Gastroesophageal sphincter (tissue), 4 donors: ENCODE results near the gene MATK. TPM values are rescaled to one million over a fixed set of nuclear protein-coding genes. Genes with fewer than 3 reads are reported as not detected.
A peak's percentile ranks its signal among the peaks of the same experiment; 100 is the strongest.

Experiments
- ATAC-seq: fragments of 150-250 bp; one replicate; pipeline ENCODE4 v1.9.1; 2016; ENCODE audit warnings: mild to moderate bottlenecking, moderate library complexity
- H3K27ac ChIP-seq, 4 donors: fragments of 200-600 bp; sonication (generic) in 3 of 4; 1 replicate in 3 of 4; 2 replicates in 1 of 4; pipeline ENCODE4 v1.5.1; 2016 to 2019
- H3K27me3 ChIP-seq: fragments of 200-600 bp; sonication (generic); one replicate; pipeline ENCODE4 v1.5.1; 2019
- H3K36me3 ChIP-seq, 2 donors: fragments of 200-600 bp; sonication (generic); one replicate each; pipeline ENCODE4 v1.5.1; 2019; ENCODE audit warnings: control low read depth in 1 of 2
- H3K4me1 ChIP-seq, 3 donors: fragments of 200-600 bp; sonication (generic); 1 replicate in 2 of 3; 2 replicates in 1 of 3; pipeline ENCODE4 v1.5.1; 2016 to 2019; ENCODE audit warnings: control low read depth in 2 of 3
- H3K4me3 ChIP-seq, 2 donors: fragments of 200-600 bp; sonication (generic); one replicate each; pipeline ENCODE4 v1.5.1; 2019; ENCODE audit warnings: mild to moderate bottlenecking in 1 of 2, moderate library complexity in 1 of 2
- H3K9me3 ChIP-seq, 3 donors: fragments of 200-600 bp; sonication (generic); one replicate each; pipeline ENCODE4 v1.5.1; 2017 to 2019; ENCODE audit warnings: control low read depth in 2 of 3
- EP300 ChIP-seq: sonication (generic); formaldehyde crosslinking; IDR thresholded peaks from one replicate; pipeline ENCODE4 v1.6.1; 2017; ENCODE audit warnings: antibody characterized with exemption, mild to moderate bottlenecking
- POLR2A ChIP-seq, 2 donors: fragments of 450-650 bp; IDR thresholded peaks; one replicate each; pipeline ENCODE4 v1.6.1; 2017; ENCODE audit warnings: antibody characterized with exemption in 2 of 2, mild to moderate bottlenecking in 2 of 2, moderate library complexity in 1 of 2
- POLR2AphosphoS5 ChIP-seq: sonication (generic); formaldehyde crosslinking; IDR thresholded peaks from one replicate; pipeline ENCODE4 v1.6.1; 2017; ENCODE audit warnings: antibody characterized with exemption
- WGBS, 2 donors: methylation state at CpG; one replicate each; pipeline ENCODE4 v1.1.5; 2018; ENCODE audit warnings: low coverage in 1 of 2; 5-methylcytosine and 5-hydroxymethylcytosine counted together
- total RNA-seq, 4 donors: library from RNA; depleted of rRNA; stranded (reverse); fragments of >200 nt; gene quantifications; one replicate each; pipeline ENCODE4 v1.1.0, GENCODE V29; 2016
- TF ChIP-seq, protein P1 (sequence below), 4 experiments: fragments of 200-600 bp in 2 of 4; fragments of 450-650 bp in 2 of 4; sonication (generic) in 1 of 4; IDR thresholded peaks; one replicate each; pipeline ENCODE4 v1.5.1; 2017 to 2019; ENCODE audit warnings: antibody characterized with exemption in 4 of 4, mild to moderate bottlenecking in 2 of 4, moderate library complexity in 2 of 4

The MATK gene
- total RNA-seq, 4 donors from 2014 or later: 0.47 to 5.0 (median 1.7) TPM

DNA sequence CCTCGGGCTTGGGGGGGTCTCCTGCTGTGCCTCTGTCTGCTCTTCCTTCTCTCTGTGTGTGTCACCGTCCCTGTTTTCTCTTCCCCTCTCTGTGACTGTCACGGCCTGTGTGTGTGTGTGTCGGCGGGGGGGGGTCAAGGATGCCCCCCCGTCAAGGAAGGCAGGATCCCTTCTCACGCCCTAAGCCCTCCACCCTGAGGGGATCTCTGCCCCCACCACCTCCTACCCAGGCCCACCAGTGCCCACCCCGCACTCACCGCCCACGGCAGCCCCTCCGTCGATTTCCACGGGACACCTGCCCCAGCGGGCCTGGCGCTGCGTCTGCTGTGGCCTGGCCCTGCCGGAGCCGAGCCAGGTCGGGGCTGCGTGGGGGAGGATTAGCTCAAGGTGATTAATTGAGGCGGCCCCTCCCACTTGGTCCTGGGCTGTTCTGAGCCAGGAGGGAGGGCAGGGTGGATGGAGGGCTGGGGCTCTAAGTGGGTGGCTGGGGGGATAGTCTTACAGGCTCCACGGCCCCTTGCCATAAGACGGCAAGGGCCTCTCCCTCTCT is 14.2 kb downstream of the MATK start, which contains the start of gene RAX2:
Gene RAX2 (minus strand): TSS at position 323 of the 550 bp plus-strand sequence. CDS start 486 bp downstream, outside the sequence.
- Histone ChIP-seq H3K36me3 (peaks cover 0 to 35% of the 10 kb centered on the region in 2 donors), H3K27me3 (peaks cover 11% of the 10 kb centered on the region), H3K9me3 (no peaks in the 10 kb centered on the region), H3K27ac (no peak within 1 kb of the TSS), H3K4me3 (no peak within 1 kb of the TSS), H3K4me1 (no peaks in the 10 kb centered on the region)
- 14 to 20% methylated on average over 3 to 17 of the region's 23 CpGs for WGBS, 2 donors
- ATAC-seq: no peak
- TF ChIP-seq, protein P1, sequence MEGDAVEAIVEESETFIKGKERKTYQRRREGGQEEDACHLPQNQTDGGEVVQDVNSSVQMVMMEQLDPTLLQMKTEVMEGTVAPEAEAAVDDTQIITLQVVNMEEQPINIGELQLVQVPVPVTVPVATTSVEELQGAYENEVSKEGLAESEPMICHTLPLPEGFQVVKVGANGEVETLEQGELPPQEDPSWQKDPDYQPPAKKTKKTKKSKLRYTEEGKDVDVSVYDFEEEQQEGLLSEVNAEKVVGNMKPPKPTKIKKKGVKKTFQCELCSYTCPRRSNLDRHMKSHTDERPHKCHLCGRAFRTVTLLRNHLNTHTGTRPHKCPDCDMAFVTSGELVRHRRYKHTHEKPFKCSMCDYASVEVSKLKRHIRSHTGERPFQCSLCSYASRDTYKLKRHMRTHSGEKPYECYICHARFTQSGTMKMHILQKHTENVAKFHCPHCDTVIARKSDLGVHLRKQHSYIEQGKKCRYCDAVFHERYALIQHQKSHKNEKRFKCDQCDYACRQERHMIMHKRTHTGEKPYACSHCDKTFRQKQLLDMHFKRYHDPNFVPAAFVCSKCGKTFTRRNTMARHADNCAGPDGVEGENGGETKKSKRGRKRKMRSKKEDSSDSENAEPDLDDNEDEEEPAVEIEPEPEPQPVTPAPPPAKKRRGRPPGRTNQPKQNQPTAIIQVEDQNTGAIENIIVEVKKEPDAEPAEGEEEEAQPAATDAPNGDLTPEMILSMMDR (IDR thresholded peaks at IDR 0.05): no peak
- TF ChIP-seq POLR2AphosphoS5: no peak
- TF ChIP-seq EP300: no peak
- no peak for TF ChIP-seq POLR2A (IDR thresholded peaks at IDR 0.05)

DNA sequence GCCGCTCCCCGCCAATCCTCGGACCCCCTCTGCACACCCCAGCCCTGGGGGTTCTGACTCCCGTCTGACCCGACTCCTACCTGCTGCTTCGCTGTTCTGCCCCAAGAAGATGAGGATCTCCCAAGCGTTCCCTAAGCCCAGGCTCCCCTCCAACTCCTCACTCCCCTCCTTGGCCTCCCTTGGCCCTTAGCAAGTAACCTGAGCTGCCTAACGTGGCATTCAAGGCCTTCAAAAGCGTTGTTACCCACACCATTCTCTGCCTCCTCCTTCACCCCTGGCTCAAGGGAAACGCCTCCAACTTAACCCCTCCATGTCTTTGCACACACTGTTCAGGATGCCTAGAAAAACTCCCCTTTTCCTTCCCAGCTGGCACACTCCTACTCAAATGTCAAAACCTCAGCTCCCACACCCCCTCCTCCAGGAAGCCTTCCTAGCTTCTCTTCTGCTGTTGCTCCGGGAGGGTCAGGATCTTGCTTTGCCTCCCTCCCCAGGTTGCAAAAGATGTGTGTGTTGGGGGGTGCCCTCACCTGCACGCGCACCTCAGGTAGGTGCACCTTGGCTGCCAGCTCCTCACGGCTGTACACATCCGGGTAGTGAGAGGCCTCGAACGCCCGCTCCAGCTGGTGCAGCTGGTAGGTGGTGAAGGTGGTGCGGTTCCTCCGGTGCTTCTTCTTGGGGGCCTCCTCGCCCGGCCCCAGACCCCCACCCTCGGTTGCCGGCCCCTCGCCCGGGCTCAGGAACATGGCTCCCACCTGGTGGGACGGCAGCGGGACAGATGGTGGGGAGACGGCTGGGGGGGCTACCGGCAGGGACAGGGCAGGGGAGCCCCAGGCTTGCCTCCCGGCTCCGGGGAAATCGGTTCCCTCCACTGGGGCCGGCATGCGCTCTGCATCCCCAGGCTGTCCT is 14.9 kb downstream of the MATK start:
- no peaks in the 10 kb centered on the region for H3K9me3 ChIP-seq
- H3K27me3 ChIP-seq: peaks cover 11% of the 10 kb centered on the region
- H3K4me3 ChIP-seq: no peak overlapping the region
- H3K36me3 ChIP-seq: peaks cover 0 to 43% of the 10 kb centered on the region in 2 donors
- 26 to 40% methylated on average over 2 to 4 of the region's 35 CpGs for WGBS, 2 donors
- no peak for TF ChIP-seq POLR2A (IDR thresholded peaks at IDR 0.05)
- TF ChIP-seq EP300: no peak
- TF ChIP-seq POLR2AphosphoS5: no peak
- TF ChIP-seq, protein P1 (IDR thresholded peaks at IDR 0.05): no peak
- H3K27ac ChIP-seq: no peak overlapping the region
- no peaks in the 10 kb centered on the region for H3K4me1 ChIP-seq
- ATAC-seq: no peak

DNA sequence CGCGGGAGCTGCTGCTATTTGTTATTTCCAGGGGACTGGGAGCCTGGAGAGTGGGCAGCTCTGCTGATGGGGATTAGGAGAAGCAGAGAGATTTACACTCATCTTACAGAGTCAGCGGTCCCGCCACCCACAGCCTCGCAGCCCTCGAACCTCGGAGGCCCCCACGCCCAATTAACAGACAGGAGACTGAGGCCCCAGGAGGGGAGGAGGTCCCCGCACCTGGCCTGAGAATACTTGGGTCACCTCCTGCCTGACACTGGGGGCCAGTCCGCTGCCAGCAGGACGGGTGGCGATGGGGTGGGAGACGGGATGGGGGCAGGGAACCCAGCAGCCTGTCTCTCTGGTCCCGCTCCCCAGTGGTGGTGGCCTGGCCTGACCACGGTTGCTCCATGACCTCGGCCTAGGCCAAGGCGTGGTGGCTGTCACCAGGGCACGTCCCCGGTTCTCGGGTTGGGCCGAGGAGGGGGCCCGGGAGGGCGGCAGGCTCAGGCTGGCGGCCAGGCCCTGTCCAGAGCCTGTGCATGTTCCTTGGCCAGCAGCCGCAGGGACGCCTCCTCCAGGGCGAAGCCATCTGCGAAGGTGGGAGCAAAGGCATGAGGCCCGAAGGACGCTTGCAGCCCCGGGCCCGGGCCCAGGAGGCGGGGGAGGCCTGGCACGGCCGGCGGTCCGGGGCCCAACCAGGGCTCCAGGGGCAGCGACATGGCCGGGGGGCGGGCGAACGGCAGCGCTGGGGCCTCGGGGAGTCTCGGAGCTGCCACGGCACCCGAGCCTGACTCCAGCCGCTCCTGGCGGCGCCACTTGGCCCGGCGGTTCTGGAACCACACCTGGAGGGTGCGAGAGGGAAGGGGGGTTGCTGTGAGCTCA is 15.8 kb downstream of the MATK start:
- Histone ChIP-seq H3K4me3 (no peak overlapping the region), H3K27ac (no peak overlapping the region), H3K9me3 (no peaks in the 10 kb centered on the region), H3K27me3 (peaks cover 11% of the 10 kb centered on the region), H3K4me1 (no peaks in the 10 kb centered on the region), H3K36me3 (peaks cover 0 to 51% of the 10 kb centered on the region in 2 donors)
- 70% methylated on average over 2 of the region's 53 CpGs; no CpG with 5 or more reads in 1 of the 2 donors for WGBS, 2 donors
- TF ChIP-seq POLR2AphosphoS5 (no peak), POLR2A (IDR thresholded peaks at IDR 0.05) (no peak), EP300 (no peak)
- TF ChIP-seq, protein P1 (IDR thresholded peaks at IDR 0.05): no peak
- ATAC-seq: peak; percentile 13

DNA sequence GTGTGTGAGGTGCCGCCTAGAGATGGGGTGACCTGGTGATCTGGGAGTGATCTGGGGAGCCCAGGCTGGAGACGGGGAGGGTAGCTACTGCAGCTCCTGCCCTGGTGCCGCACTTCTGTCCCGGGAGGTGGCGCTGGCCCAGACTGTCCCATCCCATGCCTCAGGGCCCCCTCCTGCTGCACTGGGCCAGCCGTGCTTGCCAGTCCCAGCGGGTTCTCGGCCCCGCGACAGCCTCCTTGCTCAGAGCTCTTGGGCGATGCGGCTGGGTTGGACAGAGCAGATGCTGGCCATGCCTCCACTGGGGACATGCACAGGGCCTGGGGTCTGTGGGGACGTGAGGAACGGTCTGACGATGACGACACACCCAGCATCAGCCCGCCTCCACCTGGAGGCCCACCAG is 16.7 kb downstream of the MATK start:
- no peak for ATAC-seq
- H3K27ac ChIP-seq: no peak overlapping the region
- TF ChIP-seq, protein P1 (IDR thresholded peaks at IDR 0.05): no peak
- TF ChIP-seq POLR2AphosphoS5 (no peak), POLR2A (IDR thresholded peaks at IDR 0.05) (no peak), EP300 (no peak)
- H3K9me3 ChIP-seq: no peaks in the 10 kb centered on the region
- no peak overlapping the region for H3K4me3 ChIP-seq
- H3K4me1 ChIP-seq: no peaks in the 10 kb centered on the region
- peaks cover 11% of the 10 kb centered on the region for H3K27me3 ChIP-seq
- peaks cover 0 to 57% of the 10 kb centered on the region in 2 donors for H3K36me3 ChIP-seq
- no CpG with 5 or more reads among the region's 17 CpGs for WGBS, 2 donors
